Measurements from ENCODE around the gene RASD1. TPM values are rescaled to one million over a fixed set of nuclear protein-coding genes. Genes with fewer than 3 reads are reported as not detected.

The RASD1 gene
- polyA plus RNA-seq, 1 experiment: 0.55 TPM

DNA sequence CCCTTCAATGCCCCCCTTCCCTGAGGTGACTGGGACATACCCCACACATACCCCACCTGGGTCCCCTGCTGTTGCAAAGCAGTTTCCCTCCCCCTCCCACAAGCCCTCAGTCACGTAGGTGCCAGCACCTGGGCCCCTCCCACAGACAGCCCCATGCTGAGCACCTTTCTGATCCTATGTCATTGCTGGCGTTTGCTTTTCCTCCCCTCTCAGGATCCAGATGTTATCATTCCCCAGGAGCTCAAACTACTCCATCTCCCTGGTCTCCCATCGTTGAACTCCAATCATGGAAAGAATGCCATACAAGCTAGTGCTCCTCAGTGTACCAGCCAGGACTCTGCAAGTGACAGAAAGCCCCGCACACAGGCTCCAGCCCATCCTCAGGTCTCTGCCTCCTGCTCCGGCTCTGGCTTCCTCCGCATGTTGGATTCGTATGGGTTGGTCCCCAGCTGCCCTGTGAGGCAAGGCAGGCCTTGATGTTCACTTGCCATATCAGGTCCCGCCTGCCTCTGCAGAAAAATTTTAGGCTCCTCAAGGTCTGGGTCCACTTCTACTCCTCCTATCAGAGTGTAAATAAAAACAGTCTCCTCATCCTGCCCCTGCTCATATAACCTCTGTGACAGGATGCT is 50.8 kb downstream of the RASD1 start:
- peaks cover 7% of the 10 kb centered on the region for H3K9me3 ChIP-seq (ENCODE audit: control insufficient read depth, insufficient read depth, low read length)
- CTCF ChIA-PET: interaction anchor here (1.2 kb wide), 1 partner anchor 10 kb away, joined by 4 read pairs; no protein-coding TSS in a partner anchor
- no peak for DNase-seq (ENCODE audit: low read depth, low spot score)
- no peaks in the 10 kb centered on the region for H3K27me3 ChIP-seq (ENCODE audit: control insufficient read depth, insufficient read depth, low read length)
- POLR2A ChIA-PET: interaction anchor here (0.5 to 1.9 kb wide), 4 partner anchors 10 to 164 kb away, joined by 3 to 9 read pairs (median 7); partner anchors contain the start of gene RASD1
- TF ChIP-seq, protein P1, sequence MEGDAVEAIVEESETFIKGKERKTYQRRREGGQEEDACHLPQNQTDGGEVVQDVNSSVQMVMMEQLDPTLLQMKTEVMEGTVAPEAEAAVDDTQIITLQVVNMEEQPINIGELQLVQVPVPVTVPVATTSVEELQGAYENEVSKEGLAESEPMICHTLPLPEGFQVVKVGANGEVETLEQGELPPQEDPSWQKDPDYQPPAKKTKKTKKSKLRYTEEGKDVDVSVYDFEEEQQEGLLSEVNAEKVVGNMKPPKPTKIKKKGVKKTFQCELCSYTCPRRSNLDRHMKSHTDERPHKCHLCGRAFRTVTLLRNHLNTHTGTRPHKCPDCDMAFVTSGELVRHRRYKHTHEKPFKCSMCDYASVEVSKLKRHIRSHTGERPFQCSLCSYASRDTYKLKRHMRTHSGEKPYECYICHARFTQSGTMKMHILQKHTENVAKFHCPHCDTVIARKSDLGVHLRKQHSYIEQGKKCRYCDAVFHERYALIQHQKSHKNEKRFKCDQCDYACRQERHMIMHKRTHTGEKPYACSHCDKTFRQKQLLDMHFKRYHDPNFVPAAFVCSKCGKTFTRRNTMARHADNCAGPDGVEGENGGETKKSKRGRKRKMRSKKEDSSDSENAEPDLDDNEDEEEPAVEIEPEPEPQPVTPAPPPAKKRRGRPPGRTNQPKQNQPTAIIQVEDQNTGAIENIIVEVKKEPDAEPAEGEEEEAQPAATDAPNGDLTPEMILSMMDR (IDR thresholded peaks at IDR 0.05; ENCODE audit: low read depth, low read length): no peak
- no peak overlapping the region for H3K4me3 ChIP-seq (ENCODE audit: low read depth, low read length)
- peak overlapping the region; percentile 80 for H3K27ac ChIP-seq (ENCODE audit: low read depth, low read length)

Small RNA genes within 50 kb of the gene (small RNA-seq; reads per million reads assigned to genes)
- gene RF00019 (ENCODE audit: insufficient read length, low read depth): not detected

Other genes with a start within 250 kb of the RASD1 start
- 79.3 and 91.2 TPM in 2 replicates for gene COPS3, start 215.1 kb downstream of the RASD1 start, polyA plus RNA-seq (2011; rRNA removed)
- 0.22 and 0.36 TPM in 2 replicates for gene NT5M, start 193.0 kb downstream of the RASD1 start, polyA plus RNA-seq (2011; rRNA removed)
- 10.9 and 11.6 TPM in 2 replicates for gene MED9, start 19.4 kb downstream of the RASD1 start, polyA plus RNA-seq (2011; rRNA removed)
- gene PEMT, start 95.3 kb upstream of the RASD1 start, polyA plus RNA-seq (2011; rRNA removed): 14.9 and 23.2 TPM in 2 replicates
- gene RAI1, start 185.1 kb upstream of the RASD1 start, polyA plus RNA-seq (2011; rRNA removed): 2.1 and 3.2 TPM in 2 replicates